ENCODE results near the gene SCFD1. TPM values are rescaled to one million over a fixed set of nuclear protein-coding genes. Genes with fewer than 3 reads are reported as not detected.

Gene SCFD1
- total and polyA plus RNA-seq, 3 donors from 2014 or later = 43.3 to 74.6 (median 63.3) TPM

GRCh38 chr14:30709201-30709600 lies 87.1 kb downstream of the SCFD1 start:
- Histone ChIP-seq H3K36me3 (ENCODE audit: low read depth, missing control alignments) (no peaks in the 10 kb centered on the region), H3K4me3 (no peak overlapping the region), H3K9me3 (no peaks in the 10 kb centered on the region), H3K4me1 (no peaks in the 10 kb centered on the region), H3K27ac (no peak overlapping the region), H3K27me3 (no peaks in the 10 kb centered on the region)
- DNase-seq = no peak
- WGBS, 2 donors = 94 to 99% methylated on average over 3 of the region's 3 CpGs
- TF ChIP-seq POLR2A (IDR thresholded peaks at IDR 0.05) = no peak
- intact Hi-C loops (cut with DNase I; ENCODE audit: low total_unique reads) = no loop called here

DNA sequence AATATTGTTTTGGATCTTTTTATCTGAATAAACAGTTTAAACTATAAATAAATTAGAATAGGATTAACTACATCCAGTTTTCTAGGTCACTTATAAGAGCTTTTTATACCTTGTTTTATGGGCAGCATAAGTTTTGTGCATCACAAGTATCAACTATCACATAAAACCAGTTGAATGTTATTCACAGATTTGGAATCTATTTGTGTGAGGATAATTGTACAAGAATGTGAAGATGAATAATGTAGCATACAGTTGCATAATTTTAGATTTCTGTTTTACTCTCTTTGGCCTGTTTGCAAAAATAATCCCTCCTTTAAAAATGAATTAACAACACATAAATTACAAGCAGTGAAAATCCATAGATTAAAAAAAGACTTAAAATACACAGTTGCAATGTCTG lies 88.8 kb downstream of the SCFD1 start:
- Histone ChIP-seq H3K9me3 (no peaks in the 10 kb centered on the region), H3K27ac (no peak overlapping the region), H3K27me3 (no peaks in the 10 kb centered on the region), H3K4me3 (no peak overlapping the region), H3K4me1 (no peaks in the 10 kb centered on the region), H3K36me3 (ENCODE audit: low read depth, missing control alignments) (no peaks in the 10 kb centered on the region)
- DNase-seq = no peak
- TF ChIP-seq CTCF (IDR thresholded peaks at IDR 0.05) (no peak), POLR2A (IDR thresholded peaks at IDR 0.05) (no peak)
- intact Hi-C loops (cut with DNase I; ENCODE audit: low total_unique reads) = no loop called here

DNA sequence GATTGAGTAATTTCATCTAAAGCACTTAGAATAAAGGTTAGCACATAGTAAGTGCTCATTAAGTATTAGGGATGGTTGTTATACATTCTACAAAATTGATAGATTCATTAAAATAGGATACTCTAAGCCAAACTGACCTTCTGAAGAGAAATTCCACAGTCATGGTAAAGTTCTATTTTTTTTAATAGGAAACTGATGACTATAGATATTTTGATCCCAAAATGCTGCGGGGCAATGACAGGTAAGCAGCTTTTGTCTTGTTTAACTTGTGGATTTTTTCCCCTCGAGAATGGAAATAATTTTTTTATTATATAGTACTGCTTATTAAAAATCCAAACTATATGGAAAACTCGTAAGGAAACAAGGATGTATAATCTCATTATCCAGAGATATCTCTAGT lies 97.0 kb downstream of the SCFD1 start:
- no peak for DNase-seq
- Histone ChIP-seq H3K27me3 (no peaks in the 10 kb centered on the region), H3K4me3 (no peak overlapping the region), H3K4me1 (no peaks in the 10 kb centered on the region), H3K36me3 (ENCODE audit: low read depth, missing control alignments) (no peaks in the 10 kb centered on the region), H3K27ac (no peak overlapping the region), H3K9me3 (no peaks in the 10 kb centered on the region)
- WGBS, 2 donors = 95 to 99% methylated on average over 3 of the region's 3 CpGs
- intact Hi-C loops (cut with DNase I; ENCODE audit: low total_unique reads) = no loop called here
- no peak for TF ChIP-seq CTCF (IDR thresholded peaks at IDR 0.05)
- no peak for TF ChIP-seq POLR2A (IDR thresholded peaks at IDR 0.05)

DNA sequence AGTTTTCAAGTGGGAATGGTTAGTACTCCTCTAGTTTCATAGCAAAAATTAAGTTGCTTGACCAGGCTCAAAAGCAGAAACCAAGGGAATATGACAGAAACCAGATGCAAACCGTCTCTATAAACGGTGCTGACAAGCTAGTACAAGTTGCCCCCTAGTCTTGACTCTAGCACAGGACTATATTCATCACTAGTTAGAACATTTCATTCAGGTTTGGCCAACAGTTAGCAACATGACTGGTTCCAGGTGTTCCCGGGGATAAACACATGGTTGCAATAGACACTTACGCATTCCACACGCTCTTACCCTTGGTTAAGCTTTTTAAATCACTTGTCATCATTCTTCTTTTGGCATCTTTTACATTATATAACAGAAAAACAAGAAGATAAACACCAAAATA lies 103.6 kb downstream of the SCFD1 start:
- no peaks in the 10 kb centered on the region for H3K27me3 ChIP-seq
- no peak overlapping the region for H3K4me3 ChIP-seq
- intact Hi-C loops (cut with DNase I; ENCODE audit: low total_unique reads) = no loop called here
- 85 to 94% methylated on average over 5 of the region's 5 CpGs for WGBS, 2 donors
- TF ChIP-seq CTCF (IDR thresholded peaks at IDR 0.05) (no peak), POLR2A (IDR thresholded peaks at IDR 0.05) (no peak)
- no peak for DNase-seq
- H3K4me1 ChIP-seq = no peaks in the 10 kb centered on the region
- H3K27ac ChIP-seq = no peak overlapping the region
- no peaks in the 10 kb centered on the region for H3K9me3 ChIP-seq
- H3K36me3 ChIP-seq (ENCODE audit: low read depth, missing control alignments) = no peaks in the 10 kb centered on the region

- Histone ChIP-seq H3K36me3 (ENCODE audit: low read depth, missing control alignments) (no peaks in the 10 kb centered on the region), H3K27me3 (no peaks in the 10 kb centered on the region), H3K4me1 (no peaks in the 10 kb centered on the region), H3K4me3 (no peak overlapping the region), H3K9me3 (no peaks in the 10 kb centered on the region), H3K27ac (no peak overlapping the region)
- 85 to 94% methylated on average over 5 of the region's 5 CpGs for WGBS, 2 donors
- TF ChIP-seq CTCF (IDR thresholded peaks at IDR 0.05) = no peak
- TF ChIP-seq POLR2A (IDR thresholded peaks at IDR 0.05) = no peak
- DNase-seq = no peak
- intact Hi-C loops (cut with DNase I; ENCODE audit: low total_unique reads) = no loop called here
Observed at GRCh38 chr14:30728471-30728870, 106.4 kb downstream of the SCFD1 start.
